IMR-90 (cell line): ENCODE data around the gene AFG1L. TPM values are rescaled to one million over a fixed set of nuclear protein-coding genes. Genes with fewer than 3 reads are reported as not detected.

ENCODE experiments used
- ATAC-seq: fragments of 200-7000 bp; cut with Tn5 transposase; 2 replicates; pipeline ENCODE4 v1.9.1; 2020; ENCODE audit warnings: low read depth, mild to moderate bottlenecking, moderate library complexity
- BruUV-seq: library from RNA; stranded (reverse); fragments of 400-500 nt; replicated peaks from 2 replicates; lab custom pipeline; 2021; lab: Mats Ljungman, UMichigan
- CTCF ChIA-PET: fragments of 300-600 bp; formaldehyde crosslinking; extraction: SDS; loops from one replicate; lab custom pipeline; 2021; ENCODE audit warnings: antibody characterized with exemption; lab: Yijun Ruan, JAX
- POLR2A ChIA-PET: fragments of 300-600 bp; sonication (Branson Sonifier 250); formaldehyde crosslinking; loops from one replicate; lab custom pipeline; 2022; ENCODE audit warnings: antibody characterized with exemption; ENCODE audit not compliant: unreplicated experiment; lab: Charles Lee
- DNase-seq: peaks from one replicate; pipeline ENCODE4 v3.0.0; 2013
- H2AFZ ChIP-seq: replicated peaks from 2 replicates; pipeline ENCODE3; 2013; ENCODE audit warnings: low read length, mild to moderate bottlenecking; ENCODE audit not compliant: poor library complexity
- H2AK5ac ChIP-seq: 2 replicates; pipeline ENCODE4 v1.6.1; 2013; ENCODE audit warnings: low read depth, low read length, inconsistent platforms
- H2AK9ac ChIP-seq: replicated peaks from 2 replicates; pipeline ENCODE3; 2013; ENCODE audit warnings: mild to moderate bottlenecking, low read depth, low read length, moderate library complexity; ENCODE audit not compliant: poor library complexity
- H2BK120ac ChIP-seq: 2 replicates; pipeline ENCODE4 v1.6.1; 2013; ENCODE audit warnings: low read depth, low read length, inconsistent platforms
- H2BK15ac ChIP-seq: 3 replicates; pipeline ENCODE4 v1.6.1; 2013; ENCODE audit warnings: low read depth, low read length, inconsistent platforms
- H2BK20ac ChIP-seq: 2 replicates; pipeline ENCODE4 v1.6.1; 2013; ENCODE audit warnings: low read depth, mild to moderate bottlenecking, inconsistent platforms, low read length, moderate library complexity
- H2BK5ac ChIP-seq: 2 replicates; pipeline ENCODE4 v1.6.1; 2013; ENCODE audit warnings: mild to moderate bottlenecking, low read depth, low read length, inconsistent platforms; ENCODE audit not compliant: poor library complexity, severe bottlenecking
- H3K14ac ChIP-seq: replicated peaks from 2 replicates; pipeline ENCODE4 v1.6.1; 2013; ENCODE audit warnings: low read depth, low read length, inconsistent platforms
- H3K18ac ChIP-seq: 2 replicates; pipeline ENCODE4 v1.6.1; 2013; ENCODE audit warnings: low read depth, low read length, control low read depth
- H3K23ac ChIP-seq: 2 replicates; pipeline ENCODE4 v1.6.1; 2013; ENCODE audit warnings: low read depth, low read length, inconsistent platforms
- H3K27ac ChIP-seq: 2 replicates; pipeline ENCODE4 v1.5.1; 2013; ENCODE audit warnings: mild to moderate bottlenecking, control low read depth, low read length; ENCODE audit not compliant: insufficient read depth
- H3K27me3 ChIP-seq: 2 replicates; pipeline ENCODE4 v1.6.1; 2013; ENCODE audit warnings: low read length; ENCODE audit not compliant: control insufficient read depth, insufficient read depth
- H3K36me3 ChIP-seq: 2 replicates; pipeline ENCODE4 v1.6.1; 2013; ENCODE audit warnings: low read length, mixed read lengths; ENCODE audit not compliant: control insufficient read depth, insufficient read depth
- H3K4ac ChIP-seq: 2 replicates; pipeline ENCODE4 v1.6.1; 2013; ENCODE audit warnings: low read depth, low read length, inconsistent platforms
- H3K4me1 ChIP-seq: 2 replicates; pipeline ENCODE4 v1.6.1; 2013; ENCODE audit warnings: low read length, mixed read lengths; ENCODE audit not compliant: control insufficient read depth, insufficient read depth
- H3K4me2 ChIP-seq: 2 replicates; pipeline ENCODE4 v1.6.1; 2013; ENCODE audit warnings: low read depth, mild to moderate bottlenecking, control low read depth, low read length, moderate library complexity
- H3K4me3 ChIP-seq: 2 replicates; pipeline ENCODE4 v1.5.1; 2013; ENCODE audit warnings: low read depth, mild to moderate bottlenecking, control low read depth, low read length, moderate library complexity; ENCODE audit not compliant: insufficient read depth
- H3K56ac ChIP-seq: 2 replicates; pipeline ENCODE4 v1.6.1; 2013; ENCODE audit warnings: low read length, inconsistent platforms; ENCODE audit not compliant: insufficient read depth; ENCODE audit errors: extremely low read depth
- H3K79me1 ChIP-seq, 2 experiments: 2 replicates each; pipeline ENCODE4 v1.6.1; 2013; ENCODE audit warnings: low read length in 2 of 2, inconsistent platforms in 1 of 2, low read depth in 1 of 2
- H3K9ac ChIP-seq: 2 replicates; pipeline ENCODE4 v1.6.1; 2013; ENCODE audit warnings: low read depth, low read length, control low read depth
- H3K9me1 ChIP-seq: 2 replicates; pipeline ENCODE4 v1.6.1; 2013; ENCODE audit warnings: low read length, inconsistent platforms; ENCODE audit not compliant: insufficient read depth
- H3K9me3 ChIP-seq: 2 replicates; pipeline ENCODE4 v1.6.1; 2013; ENCODE audit warnings: low read length; ENCODE audit not compliant: control insufficient read depth, insufficient read depth
- H4K20me1 ChIP-seq: 2 replicates; pipeline ENCODE4 v1.6.1; 2013; ENCODE audit warnings: low read length, inconsistent platforms; ENCODE audit not compliant: insufficient read depth
- H4K5ac ChIP-seq: 2 replicates; pipeline ENCODE4 v1.6.1; 2013; ENCODE audit warnings: mild to moderate bottlenecking, low read depth, low read length, control low read depth
- H4K8ac ChIP-seq, 2 experiments: 2 replicates each; pipeline ENCODE4 v1.6.1; 2013; ENCODE audit warnings: low read depth in 2 of 2, low read length in 2 of 2, control low read depth in 1 of 2, inconsistent platforms in 1 of 2
- H4K91ac ChIP-seq: 2 replicates; pipeline ENCODE4 v1.6.1; 2013; ENCODE audit warnings: low read depth, low read length, inconsistent platforms; ENCODE audit not compliant: insufficient read depth
- MAFK ChIP-seq: IDR thresholded peaks from 2 replicates; pipeline ENCODE4 v1.6.1; 2012; ENCODE audit warnings: low read depth, low read length, improper control_type of control experiment
- WGBS, 2 experiments: methylation state at CpG; one replicate each; pipeline versions ENCODE4 v1.1.5 to v1.1.7; 2013; ENCODE audit warnings: missing lambda C conversion rate in 2 of 2; ENCODE audit not compliant: insufficient read length in 1 of 2; ENCODE audit errors: extremely low coverage in 2 of 2; 5-methylcytosine and 5-hydroxymethylcytosine counted together
- dilution Hi-C: fragments of 300-500 bp; cut with HindIII; formaldehyde crosslinking; loops from one replicate; pipeline ENCODE4 v1.14.3; 2018; ENCODE audit warnings: low sequenced_read_pairs; ENCODE audit not compliant: unreplicated experiment
- in situ Hi-C: fragments of 300-500 bp; cut with MboI; formaldehyde crosslinking; loops from 3 replicates; pipeline ENCODE4 v1.14.3; 2019; ENCODE audit warnings: low sequenced_read_pairs, inconsistent platforms, mixed read lengths
- intact Hi-C: fragments of 100-400 bp; cut with micrococcal nuclease; formaldehyde crosslinking; loops from 2 replicates; pipeline ENCODE4 v1.10.0; 2022
- polyA plus RNA-seq, 3 experiments: library from polyadenylated mRNA; depleted of rRNA; stranded (reverse); fragments of >200 nt; gene quantifications; 2 replicates each; pipeline ENCODE4 v1.2.3, GENCODE V29; 2012; ENCODE audit warnings: low replicate concordance in 1 of 3
- total RNA-seq: library from RNA; depleted of rRNA; stranded (reverse); fragments of >200 nt; gene quantifications from 2 replicates; pipeline ENCODE4 v1.2.3, GENCODE V29; 2012

Gene AFG1L
- total and polyA plus RNA-seq, 2 of the 4 experiments (the other 2 are of a cell fraction): 1.0 to 2.0 TPM

DNA sequence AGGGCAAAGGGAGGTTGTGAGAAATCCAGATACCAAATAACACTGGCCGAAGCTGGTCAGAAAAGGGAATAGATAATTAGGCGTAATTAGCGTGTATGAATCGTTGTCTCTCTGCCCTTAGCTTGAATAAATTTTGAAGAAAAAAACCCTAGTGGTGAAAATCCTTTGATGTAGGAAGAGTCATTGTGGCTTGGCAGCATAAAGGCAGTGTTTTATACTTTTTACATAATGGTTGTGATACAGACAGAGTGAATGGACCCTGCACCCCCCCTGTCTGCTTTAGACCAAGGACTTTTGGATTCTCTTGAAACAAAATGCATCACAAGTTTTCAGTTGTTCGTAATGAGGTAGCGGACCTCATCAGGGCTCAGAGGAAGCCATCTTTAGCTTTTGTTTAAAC, 126.5 kb downstream of the AFG1L start:
- H3K14ac ChIP-seq: no peak overlapping the region
- 100% methylated on average over 3 of the region's 6 CpGs; no CpG with 5 or more reads in 1 of the 2 experiments for WGBS, 2 experiments
- no peaks in the 10 kb centered on the region for H4K20me1 ChIP-seq
- no peak overlapping the region for H2AK9ac ChIP-seq
- H3K18ac ChIP-seq: no peak overlapping the region
- H3K23ac ChIP-seq: no peak overlapping the region
- no peak overlapping the region for H2BK120ac ChIP-seq
- H4K5ac ChIP-seq: no peak overlapping the region
- H3K4me1 ChIP-seq: no peaks in the 10 kb centered on the region
- dilution Hi-C loops: no loop called here
- no peak overlapping the region for H4K91ac ChIP-seq
- no peak overlapping the region for H3K9ac ChIP-seq
- no peak overlapping the region for H3K4me2 ChIP-seq
- ChIA-PET CTCF (no interaction called here), POLR2A (no interaction called here)
- no peaks in the 10 kb centered on the region for H3K36me3 ChIP-seq
- intact Hi-C loops: no loop called here
- ATAC-seq (no peak), DNase-seq (no peak)
- no TSS peak for BruUV-seq
- H3K9me3 ChIP-seq: no peaks in the 10 kb centered on the region
- no peak overlapping the region for H2BK5ac ChIP-seq
- TF ChIP-seq MAFK: no peak
- no peak overlapping the region for H3K4ac ChIP-seq
- H2BK15ac ChIP-seq: no peak overlapping the region
- no peaks in the 10 kb centered on the region for H3K9me1 ChIP-seq
- H3K4me3 ChIP-seq: no peak overlapping the region
- no peak overlapping the region for H2BK20ac ChIP-seq
- H3K79me1 ChIP-seq: no peaks in the 10 kb centered on the region
- H3K27me3 ChIP-seq: no peaks in the 10 kb centered on the region
- H3K56ac ChIP-seq: no peak overlapping the region
- H4K8ac ChIP-seq: no peak overlapping the region
- H2AFZ ChIP-seq: no peak overlapping the region
- H2AK5ac ChIP-seq: no peak overlapping the region
- H3K27ac ChIP-seq: no peak overlapping the region
- in situ Hi-C loops: no loop called here
